Kidney tubule cell (primary cell): ENCODE measurements around the gene PARD6G.
"Not testable (repeated sequence)": the region's sequence is repeated elsewhere in the genome, so short reads cannot be mapped to it uniquely, and the experiment has no call there.

Experiments
- DNase-seq: peaks from one replicate; pipeline ENCODE4 v3.0.0-alpha.2; 2018; ENCODE audit warnings: low spot score

PARD6G gene

DNA sequence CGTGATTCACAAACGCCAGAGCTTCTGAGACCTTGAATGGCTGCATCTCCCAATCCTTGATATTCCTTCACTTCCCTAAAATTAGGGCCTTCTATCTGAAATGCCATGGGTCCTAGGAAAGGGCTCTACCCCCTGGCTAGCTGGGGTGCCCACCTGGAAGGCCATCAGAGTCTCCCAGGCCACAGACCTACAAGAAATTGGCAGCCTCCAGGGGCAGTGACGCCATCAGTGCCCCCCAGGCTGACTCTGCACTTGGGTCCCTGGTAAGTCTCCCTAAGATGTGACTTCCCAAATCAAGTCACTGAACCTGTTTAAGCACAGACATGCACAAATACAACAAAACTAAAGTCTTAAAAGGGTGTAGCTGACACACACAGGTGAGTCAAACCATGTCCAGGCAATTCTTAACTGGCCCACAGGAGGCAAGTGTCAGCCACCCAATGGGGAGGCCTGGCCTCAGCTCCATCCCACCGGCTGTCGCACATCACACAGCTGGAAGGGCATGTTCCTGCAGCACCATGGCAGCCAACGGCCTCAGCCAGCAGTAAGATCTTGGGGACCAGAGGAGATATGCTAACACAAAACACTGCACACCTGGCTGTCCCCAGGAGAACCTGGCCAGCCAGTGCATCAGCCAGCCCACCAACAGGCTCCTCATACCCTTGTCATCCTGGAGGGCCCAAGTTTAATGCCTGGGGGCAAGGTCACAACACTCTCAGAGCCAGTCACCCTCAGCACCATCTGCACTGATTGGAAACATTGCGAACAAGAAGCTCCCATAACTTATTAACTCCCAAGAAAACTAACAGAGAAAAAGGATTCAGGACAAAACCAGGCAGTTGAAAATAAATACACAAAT lies 5.2 kb downstream of the PARD6G start:
- DNase-seq, result no peak

DNA sequence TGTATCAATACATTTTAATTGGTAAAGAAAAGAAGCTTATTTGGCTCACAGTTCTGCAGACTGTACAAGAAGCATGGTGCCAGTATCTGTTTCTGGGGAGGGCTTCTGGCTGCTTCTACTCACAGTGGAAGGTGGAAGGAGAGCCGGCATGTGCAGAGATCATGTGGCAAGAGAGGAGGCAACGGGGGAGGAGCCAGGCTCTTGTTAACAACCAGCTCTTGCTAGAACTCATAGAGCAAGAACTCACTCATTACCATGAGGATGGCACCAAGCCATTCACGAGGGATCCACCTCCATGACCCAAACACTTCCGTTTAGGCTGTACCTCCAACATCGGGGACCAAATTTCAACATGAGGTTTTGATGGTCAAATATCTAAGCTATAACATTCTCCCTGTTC lies 7.5 kb downstream of the PARD6G start:
- DNase-seq, result no peak

DNA sequence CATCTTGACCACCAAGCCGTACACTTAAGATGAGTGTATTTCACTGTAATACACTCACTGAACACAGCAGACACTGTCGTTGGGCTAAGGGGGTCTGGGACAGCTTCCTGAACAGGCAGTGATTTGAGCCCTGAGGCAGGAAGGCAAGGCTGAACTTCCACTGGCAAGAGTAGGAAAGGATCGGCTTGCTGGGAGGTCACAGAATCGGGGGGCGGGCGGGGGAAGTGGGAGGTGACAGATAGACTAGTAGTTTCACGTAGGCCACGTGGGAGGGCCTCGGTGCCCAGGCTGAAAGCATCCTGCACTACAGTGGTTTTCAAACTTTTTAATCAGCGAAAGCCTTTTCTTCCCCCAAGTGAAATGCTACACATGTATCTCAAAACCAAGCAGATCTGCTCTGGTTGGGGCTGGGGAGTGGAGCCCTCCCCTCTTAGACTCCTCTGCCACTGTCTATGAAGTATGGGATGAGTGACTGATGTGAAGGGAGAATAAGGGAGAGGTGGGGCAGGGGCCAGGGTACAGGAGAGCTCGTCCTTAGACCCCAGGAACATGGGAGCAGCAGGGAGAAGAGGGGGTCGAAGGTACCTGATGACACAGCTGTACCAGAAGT lies 8.6 kb downstream of the PARD6G start:
- DNase-seq, result no peak

DNA sequence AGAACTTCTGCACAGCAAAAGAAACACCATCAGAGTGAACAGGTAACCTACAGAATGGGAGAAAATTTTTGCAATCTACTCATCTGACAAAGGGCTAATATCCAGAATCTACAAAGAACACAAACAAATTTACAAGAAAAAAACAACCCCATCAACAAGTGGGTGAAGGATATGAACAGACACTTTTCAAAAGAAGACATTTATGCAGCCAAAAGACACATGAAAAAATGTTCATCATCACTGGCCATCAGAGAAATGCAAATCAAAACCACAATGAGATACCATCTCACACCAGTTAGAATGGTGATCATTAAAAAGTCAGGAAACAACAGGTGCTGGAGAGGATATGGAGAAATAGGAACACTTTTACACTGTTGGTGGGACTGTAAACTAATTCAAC lies 9.8 kb downstream of the PARD6G start:
- DNase-seq, result not testable (repeated sequence)

DNA sequence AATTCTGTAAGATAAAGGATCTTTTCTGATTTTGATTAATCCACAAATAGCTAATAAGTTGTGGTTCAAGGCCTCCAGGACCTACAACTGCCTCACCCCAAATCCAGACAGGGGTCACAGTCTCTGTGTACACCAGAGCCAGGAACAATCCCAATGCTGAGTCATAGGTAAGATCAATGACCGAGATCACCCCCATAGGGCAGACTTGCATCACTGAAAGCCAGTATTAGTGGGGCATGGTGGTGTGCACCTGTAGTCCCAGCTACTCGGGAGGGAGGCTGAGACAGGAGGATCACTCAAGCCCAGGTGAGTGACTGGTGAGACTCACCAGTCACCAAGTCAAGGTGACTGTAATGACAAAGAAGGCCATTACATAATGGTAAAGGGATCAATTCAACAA lies 12.9 kb downstream of the PARD6G start:
- no peak for DNase-seq

DNA sequence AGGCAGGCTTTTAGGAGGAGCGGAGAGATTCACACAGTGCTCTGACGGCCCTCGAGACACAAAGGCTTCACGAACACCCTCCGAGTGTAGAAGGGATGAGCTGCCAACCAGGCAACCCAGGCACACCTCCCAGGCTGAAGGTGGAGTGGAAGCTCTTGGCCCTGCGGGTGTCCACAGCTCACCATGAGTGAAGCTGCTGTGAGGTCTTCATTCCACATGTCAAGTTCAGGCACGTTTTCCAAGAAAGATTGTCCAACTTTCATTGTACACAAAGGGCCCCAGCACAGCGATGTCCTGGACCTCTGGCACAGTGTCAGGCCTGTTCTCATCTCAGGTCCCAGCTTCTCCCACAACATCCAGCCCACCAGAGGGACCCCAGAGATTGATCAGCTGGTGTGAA lies 13.4 kb downstream of the PARD6G start:
- DNase-seq, result no peak

DNA sequence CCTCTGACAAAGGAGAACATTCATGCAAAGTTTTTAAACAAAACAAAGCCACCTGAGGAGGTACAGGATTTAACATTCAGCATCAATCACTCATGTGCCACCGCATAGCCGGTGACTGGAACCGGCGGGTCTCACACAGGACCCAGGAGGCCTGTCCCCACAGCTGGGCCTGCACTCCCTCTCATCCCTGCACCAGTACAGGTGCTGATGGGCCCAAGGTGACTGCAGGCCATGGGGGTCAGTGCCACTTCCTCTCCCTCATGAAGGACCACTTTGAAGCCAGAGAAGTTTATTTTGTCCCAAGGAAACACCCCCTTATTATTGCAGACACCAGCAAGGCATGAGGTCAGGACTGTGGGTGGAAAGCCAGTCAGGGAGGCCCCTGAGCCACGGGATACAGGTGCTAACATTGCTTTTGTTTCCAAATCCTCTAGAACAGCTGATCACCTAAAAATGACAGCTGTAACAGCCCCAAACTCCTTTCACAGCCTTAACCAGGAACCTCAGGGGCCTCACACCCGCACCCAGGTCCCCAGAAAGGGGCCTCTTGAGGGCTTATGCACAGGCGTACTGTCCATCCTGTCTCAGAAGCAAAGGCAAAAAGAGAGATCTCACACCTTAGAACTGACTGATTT lies 14.0 kb downstream of the PARD6G start:
- DNase-seq, result no peak

DNA sequence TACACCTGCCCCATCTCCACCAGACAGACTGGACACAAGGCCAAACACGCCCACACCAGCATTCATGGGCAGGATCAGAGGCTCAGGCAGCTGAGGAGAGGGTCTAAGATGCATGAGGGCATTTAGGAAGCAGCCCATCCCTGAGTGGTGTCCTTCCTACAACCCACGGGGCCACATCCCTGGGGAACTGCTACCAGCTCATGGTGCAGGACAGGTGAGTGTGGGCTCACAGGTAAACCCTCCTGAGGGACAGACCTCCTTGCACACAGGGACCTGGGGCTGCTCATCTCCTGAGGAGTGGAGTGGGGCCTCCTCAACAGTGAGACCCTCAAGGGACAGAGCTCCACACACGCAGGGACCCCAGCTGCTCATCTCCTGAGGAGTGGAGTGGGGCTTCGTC lies 14.6 kb downstream of the PARD6G start:
- DNase-seq, result no peak

DNA sequence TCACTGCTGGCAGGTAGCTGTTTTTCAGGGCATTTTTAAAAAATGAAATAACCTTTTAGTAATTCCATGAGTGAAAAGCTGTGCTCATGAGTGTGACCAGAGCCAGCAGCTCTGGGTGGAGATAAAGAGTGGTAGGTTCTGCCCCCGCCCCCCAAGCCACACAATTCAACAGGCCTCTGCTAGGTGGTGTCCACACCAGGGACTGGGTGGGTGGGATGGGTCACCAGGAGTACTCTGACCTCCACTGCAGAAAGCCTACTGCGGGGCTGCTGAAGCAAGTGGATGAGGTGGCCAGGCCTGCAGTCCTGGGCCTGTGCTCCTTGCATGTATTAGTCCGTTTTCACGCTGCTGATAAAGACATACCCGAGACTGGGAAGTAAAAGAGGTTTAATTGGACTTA lies 15.3 kb downstream of the PARD6G start:
- DNase-seq, result no peak

DNA sequence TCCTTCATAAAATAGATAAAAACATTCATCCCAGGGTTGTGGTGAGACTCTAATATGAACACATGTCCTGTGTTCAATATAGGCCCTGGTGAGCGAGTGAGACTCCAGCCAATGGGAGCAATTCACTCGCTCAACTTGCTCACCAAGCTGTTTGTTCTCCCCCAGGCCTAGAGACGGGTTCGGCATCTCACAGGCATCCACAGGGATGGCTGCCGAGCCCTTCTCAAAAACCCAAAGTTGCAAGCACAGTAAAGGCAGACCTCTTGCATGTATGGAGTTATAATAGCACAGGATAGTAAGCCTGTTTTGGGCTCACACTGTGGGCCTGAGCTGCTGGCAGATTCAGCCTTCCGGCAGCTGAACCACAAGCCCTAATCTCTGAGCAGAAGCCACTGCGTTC lies 15.7 kb downstream of the PARD6G start:
- DNase-seq, result no peak

DNA sequence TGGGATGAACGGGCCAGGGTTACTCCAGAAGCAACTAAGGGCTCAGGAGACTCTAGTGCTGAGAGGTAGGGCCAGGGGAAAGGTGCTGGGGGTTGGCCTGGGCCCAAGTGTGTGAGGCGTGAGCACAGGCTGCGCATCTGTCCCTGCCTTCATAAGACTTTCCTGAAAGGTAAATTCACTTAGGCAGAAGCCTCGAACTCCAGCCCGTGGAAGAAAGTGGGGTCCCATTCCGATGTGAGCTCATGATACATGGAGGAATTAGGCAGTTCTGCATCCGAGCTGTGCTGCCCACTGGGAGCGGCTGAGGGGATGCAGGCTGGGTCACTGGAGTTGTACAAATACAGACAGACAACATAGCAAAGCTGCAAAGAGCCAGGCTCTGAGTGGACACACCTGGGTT lies 16.2 kb downstream of the PARD6G start:
- no peak for DNase-seq

DNA sequence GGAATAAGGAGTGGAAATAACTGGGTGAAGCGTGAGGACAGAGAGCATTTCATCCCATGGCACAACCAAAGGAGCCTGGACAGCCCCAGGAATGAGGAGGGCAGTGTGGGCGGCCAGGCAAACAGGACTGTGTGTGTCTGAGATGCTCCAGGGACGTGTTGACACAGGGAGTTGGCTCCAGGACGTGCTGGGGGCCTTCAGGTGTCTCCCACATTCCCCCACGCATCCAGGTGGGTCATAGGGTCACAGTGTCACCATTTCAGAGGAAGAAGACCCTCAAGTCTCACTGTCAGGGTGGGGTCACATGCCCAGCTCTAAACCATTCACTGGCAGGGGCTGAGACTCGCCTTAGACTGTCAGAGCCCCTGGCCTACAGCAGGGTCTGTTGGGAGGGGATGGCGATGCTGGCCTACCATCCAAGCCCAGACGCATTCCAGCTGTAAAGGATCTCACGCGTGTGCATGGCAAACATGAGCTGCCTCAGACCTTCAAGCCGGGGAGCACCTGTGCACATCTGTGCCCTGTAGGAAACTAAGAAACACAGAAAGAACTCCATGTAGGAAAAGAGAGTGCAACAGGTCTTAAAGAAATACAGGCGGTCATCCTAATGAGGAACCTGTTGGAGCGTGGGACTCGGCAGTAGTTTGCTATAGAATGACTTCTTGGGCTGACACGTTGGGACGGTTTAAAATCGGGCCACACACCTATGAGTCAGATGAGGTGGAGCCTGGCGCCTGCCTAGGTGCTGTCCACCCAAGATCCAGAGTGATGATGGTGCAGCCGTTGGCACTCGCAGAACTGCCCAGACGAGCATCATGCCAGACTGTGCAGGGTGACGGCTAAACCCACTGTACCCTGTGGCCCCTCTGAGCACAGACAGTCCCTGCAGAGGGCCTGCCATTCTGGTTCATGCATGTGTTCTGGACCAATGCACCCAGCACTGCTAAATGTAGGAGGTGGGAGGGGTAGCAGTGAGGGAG lies 17.3 kb downstream of the PARD6G start:
- DNase-seq, result no peak

DNA sequence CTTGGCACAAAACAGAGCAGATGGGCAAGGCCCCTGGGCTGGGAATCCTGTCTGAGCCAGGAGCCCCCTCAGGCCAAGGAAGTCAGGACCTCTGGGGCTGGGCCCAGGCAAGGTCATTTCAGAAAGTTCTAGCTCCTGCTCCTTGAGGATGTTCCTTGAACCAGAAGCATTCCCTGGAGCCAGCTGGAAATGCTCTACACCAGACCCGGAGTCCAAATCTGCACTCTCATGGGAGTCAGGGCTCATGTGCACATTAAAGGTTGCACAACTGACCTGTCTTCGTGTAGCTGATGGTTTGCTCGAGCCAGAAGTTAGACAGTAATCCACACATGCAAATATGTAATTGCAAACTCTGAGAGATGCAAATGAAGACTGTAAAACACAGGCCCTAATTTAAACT lies 18.0 kb downstream of the PARD6G start:
- no peak for DNase-seq

DNA sequence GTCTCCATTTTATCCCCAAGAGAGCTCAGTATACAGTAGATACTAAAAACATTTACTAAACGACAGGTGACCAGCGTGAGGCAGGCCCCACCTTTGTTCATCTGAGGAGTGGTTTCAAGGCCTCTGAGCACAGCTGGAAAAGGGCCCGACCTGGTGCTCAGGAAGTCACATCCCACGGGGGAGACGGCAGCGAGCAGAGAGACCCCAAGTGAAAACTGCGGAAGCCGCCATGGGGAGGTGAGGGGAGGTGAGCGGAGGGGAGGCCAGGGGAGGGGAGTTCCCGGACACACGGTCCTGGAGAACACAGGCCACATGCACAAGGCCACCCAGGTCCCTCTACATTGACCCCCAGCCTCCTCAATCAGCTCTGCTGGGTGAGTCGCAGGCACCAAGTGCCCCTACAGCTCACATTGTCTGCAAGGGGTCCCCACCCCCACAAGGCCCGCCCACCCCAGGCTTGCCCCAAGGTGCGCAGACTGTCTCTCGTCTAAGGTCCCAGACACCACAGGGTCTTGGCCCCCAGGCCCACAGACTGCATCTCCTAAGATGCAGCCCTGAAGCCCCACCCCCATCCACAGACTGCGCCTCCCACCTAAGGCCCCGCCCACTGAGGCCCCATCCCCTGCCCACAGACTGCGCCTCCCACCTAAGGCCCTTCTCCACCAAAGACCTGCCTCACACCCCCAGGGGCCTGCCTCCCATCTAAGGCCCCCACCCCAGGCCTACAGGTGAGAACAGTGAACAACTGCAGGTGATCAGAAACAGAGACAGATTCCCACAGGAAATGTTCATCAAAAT lies 19.1 kb downstream of the PARD6G start:
- no peak for DNase-seq

DNA sequence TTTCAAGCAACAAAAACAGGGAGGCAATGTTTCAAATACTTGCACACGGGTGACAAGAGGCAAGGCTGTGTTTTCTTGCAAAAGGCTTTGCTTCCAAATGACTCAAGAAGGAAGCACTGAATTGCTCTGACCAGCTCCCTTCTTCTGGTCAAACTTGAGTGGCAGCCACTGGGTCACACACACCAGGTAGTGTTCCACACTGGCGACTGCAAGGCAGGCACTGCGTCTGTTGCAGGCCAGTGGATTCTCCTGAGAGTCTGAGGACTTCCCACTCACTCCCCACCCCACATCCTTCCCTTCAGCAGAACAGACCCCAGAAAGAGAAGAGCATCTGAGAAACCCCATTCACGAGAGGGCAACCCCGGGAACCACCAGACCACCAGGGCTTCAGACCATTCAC lies 19.8 kb downstream of the PARD6G start:
- DNase-seq, result no peak

DNA sequence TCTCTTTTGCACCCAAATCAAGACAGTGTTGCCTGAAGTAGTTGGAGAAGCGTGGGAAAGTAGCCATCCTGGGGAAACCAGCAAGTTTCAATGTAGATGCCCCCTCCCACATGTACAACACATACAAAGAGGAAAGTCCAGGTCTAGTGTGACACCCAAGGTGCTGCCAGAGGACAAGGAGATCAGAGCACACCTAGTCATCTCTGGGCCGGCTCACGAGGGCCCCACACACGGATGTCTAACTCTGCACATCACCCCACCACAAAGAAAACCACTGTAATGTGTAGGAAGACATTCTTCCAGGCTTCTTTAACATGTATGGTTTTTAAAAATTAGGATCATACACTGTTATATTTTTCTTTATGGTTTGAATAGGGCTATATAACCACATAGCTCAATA lies 21.6 kb downstream of the PARD6G start:
- DNase-seq, result no peak

DNA sequence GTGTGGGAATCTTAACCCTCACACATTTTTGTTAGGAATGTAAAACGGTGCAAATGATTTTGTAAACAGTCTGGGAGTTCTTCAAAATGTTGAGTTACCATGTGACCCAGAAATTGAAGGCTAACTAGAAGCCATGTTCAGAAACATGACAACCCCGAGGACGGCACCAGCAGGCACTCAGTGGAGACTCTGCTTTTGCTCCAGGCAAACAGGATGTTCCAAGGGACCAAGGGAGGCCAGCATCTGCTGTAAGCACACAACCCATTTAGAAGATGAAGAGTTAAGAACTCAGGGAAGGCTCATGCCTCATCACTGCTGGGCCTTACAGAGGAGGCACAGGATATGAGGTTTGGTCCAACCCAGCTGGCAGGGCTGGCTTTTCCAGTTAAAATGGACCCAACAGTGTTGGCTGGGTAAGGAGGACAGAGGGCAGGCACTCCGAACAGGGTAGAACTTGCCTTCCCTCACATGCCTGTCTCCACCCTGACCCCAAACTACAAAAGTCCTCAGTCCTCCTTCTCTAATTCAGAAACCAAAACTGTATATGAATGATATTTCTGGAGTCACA lies 23.6 kb downstream of the PARD6G start:
- no peak for DNase-seq

DNA sequence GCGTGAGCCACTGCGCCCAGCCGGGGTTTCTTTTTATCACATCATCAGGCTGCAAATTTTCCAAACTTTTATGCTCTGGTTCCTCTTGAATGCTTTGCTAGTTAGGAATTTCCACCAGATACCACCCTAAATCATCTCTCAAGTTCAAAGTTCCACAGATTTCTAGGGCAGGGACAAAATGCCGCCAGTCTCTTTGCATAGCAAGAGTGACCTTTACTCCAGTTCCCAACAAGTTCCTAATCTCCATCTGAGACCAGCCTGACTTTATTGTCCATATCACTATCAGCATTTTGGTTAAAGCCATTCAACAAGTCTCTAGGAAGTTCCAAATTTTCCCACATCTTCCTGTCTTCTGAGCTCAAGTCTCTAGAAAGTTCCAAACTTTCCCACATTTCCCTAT lies 27.8 kb downstream of the PARD6G start:
- DNase-seq, result not testable (repeated sequence)

DNA sequence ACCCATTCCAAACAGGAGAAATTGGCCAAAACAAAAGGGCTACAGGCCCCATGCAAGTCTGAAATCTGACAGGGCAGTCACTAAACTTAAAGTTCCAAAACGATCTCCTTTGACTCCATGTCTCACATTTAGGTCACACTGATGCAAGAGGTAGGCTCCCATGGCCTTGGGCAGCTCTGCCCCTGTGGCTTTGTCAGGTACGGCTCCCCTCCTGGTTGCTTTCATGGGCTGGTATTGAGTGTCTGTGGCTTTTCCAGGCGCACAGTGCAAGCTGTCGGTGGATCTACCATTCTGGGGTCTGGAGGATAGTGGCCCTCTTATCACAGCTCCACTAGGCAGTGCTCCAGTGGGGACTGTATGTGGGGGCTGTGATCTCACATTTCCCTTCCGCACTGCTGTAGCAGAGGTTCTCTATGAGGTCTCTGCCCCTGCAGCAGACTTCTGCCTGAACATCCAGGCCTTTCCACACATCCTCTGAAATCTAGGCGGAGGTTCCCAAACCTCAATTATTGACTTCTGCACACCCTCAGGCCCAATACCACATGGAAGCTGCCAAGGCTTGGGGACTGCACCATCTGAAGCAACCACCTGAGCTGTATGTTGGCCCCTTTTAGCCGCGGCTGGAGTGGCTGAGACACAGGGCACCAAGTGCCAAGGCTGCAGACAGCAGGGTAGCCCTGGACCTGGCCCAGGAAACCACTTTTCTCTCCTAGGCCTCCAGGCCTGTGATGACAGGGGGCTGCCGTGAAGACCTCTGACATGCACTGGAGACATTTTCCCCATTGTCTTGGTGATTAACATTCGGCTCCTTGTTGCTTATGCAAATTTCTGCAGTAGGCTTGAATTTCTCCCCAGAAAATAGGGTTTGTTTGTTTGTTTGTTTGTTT lies 28.7 kb downstream of the PARD6G start:
- no peak for DNase-seq

DNA sequence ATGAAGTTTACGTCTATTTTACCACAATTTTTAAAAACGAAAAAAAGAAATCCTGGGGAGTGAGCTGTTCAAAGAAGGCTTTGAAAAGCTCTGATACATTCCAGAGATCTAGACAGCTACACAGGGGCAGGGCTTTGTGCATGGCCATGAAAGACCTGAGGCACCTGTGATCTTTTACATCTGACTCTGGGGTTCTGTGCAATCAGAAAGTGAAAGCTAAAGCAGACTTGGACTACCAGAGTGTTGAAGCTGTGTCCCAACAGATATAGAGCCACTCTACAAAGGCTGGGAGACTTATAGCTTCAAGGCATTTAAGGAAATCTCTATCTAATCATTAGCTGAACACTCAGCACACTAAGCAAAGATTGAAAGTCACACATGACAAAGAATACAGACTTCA lies 34.1 kb downstream of the PARD6G start:
- DNase-seq, result peak; percentile 36
